Astrocyte of the hippocampus (primary cell): ENCODE data around the gene IL5RA.

Source experiments
- DNase-seq: peaks from one replicate; pipeline ENCODE4 v3.0.0; 2011; ENCODE audit warnings: low read depth, low spot score

Gene IL5RA

DNA sequence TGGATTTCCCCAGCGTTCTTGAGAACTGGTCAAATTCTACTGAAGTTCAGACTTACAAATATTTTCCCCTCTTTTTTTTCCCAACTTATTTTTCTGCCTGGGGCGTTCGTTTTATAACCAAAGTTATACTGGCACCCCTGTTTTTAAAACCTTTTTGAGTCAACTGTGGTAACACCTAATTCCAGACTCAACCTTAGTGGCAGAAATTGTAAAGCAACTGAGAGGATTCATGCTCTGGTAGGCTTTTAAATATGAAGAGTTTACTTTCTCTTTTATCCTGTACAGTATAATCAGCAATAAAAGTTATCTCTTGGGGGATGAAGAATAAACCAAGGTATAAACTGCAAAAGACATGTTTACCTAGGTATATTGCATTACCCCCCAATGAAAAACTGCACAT, 2.3 kb downstream of the IL5RA start:
- no peak for DNase-seq

DNA sequence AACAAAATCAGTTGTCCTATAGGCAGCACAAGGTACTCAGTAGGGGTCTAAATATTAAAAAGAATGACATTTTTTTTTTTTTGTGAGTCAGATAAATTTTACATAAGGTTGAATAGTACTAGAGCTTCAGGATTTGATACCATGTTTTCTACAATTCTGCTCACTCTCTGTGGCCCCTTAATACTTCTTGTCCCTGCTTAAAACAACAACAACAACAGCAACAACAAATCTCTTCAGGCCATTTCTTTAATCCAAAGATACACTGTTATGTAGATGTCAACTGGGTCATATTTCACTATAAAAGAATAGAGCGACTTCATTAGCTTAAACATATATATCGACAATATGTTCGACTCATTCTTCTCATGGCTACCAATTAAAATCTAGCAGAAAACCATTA, 3.0 kb downstream of the IL5RA start:
- no peak for DNase-seq

DNA sequence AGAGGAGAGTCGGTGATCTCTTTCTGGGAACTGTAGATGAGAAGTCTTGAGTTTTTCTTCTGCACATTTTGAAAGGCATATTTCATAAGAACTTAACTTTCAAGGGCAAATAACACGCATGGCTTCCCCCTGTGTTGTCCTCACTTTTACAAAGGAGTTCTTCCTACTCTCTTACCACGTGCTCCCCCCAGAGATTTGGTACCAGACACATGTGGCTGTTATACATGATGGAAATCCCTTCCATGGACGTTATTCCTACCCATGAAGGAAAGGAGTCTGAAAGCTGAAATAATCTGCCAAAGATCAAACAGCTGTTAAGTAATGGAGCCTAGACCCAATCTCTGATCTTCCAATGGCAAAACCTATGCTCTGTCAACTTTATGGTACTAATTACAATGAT, 4.4 kb downstream of the IL5RA start:
- no peak for DNase-seq

DNA sequence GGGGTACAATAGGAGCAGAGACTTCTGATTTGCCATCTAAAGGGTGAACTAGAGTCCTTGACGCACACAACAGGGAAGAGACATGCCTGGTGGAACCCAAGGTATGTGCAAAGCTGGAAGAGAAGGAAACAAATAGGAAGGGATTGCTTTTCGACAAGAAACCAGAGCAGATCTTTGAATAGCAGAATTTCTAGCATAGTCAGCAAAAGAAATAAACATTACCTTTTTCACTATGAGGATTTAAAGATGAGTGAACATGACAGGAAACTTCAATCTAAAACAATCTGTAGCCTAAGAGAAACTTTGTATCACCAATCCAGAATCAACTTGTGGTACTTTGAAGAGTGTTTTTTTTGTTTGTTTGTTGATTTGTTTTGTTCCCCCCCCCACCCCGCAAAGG, 4.9 kb downstream of the IL5RA start:
- no peak for DNase-seq

DNA sequence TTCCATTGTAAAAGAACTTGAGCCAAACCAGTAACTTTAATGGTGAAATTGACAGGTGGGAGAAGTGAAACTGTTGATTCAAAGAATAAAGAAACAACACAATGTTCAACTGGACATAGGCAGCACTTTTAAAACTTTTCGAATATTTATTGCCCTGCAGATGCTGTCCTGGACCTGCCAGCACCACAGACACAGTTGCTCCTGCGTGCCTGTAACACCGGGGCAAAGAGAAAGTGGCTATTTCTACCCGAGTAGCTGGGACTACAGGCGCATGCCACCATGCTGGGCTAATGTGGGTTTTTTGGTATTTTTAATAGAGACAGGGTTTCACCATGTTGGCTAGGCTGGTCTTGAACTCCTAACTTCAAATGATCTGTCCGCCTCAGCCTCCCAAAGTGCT, 7.4 kb downstream of the IL5RA start:
- no peak for DNase-seq

DNA sequence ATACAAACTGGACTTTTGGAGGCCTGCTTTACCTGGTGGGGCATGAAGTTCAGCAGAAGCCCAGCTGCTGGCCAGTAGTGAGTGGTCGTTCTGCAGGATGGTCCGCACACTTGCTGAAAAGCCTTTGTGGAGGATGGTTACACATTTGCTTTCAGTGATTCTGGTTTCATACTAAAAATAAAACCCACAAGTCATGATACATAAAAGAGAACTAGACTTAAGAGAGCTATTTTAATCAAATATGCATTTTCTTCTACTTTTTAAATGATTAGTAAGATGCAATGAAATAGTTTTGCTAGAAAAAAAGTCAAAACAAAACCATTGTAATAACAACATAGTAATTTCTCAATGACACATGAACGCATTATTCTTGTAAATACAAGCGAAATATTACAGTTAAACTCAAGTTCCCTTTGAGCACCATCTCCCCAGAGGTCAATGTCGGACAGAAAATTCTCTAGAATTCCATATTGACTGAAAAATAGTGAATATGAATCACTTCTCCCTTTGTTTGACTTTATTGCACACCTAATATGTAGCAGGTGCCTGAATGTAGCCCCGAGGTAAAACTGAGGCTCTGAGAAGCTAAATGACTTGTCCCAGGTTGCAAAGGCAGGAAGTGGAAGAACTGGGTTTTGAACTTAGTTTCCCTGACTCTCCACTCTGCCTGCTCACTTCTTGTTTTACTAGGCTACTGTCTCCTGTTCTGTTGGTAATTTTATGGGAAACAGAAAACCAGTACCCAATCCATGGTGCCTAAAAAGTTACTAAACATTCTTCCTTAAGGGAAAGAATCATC, 8.3 kb downstream of the IL5RA start:
- DNase-seq: no peak

DNA sequence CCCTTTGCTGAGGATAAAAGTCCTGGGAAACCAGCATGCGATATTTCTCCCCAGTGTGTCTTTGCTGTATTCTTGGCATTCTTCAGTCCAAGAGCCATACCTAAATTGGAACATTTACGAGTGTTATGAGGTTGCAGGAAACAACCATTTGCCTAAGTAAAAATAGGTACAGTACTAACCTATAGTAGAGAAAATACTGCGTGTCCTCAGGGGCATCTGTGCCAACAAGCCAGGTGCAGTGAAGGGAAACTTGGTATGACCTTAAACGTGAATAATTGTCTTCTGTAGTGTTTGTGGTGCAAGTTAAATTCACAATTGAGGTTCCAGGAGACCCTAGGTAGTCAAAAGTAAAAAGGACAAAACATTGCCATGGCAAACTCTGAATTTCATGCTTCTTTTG, 12.2 kb downstream of the IL5RA start:
- DNase-seq: no peak

DNA sequence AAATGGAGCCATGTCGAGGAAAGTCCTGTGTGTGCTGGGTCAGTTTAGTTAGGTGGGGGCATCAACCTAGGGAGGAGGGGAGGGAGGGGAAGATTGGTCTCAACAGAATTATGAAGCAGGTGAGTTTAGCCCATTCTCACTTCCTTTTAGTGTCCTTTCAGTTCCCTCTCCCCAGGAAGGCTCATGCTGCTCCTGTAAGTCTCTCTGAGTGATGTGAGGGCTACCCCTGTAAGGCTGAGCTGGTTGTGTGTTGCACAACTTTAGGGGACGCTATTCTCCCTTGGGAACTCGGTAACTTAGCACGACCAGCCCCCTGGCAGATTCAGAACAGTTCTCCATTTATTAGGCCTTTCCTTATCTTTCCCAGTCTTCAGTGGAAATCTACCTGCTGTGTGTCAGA, 21.2 kb downstream of the IL5RA start:
- DNase-seq: no peak

DNA sequence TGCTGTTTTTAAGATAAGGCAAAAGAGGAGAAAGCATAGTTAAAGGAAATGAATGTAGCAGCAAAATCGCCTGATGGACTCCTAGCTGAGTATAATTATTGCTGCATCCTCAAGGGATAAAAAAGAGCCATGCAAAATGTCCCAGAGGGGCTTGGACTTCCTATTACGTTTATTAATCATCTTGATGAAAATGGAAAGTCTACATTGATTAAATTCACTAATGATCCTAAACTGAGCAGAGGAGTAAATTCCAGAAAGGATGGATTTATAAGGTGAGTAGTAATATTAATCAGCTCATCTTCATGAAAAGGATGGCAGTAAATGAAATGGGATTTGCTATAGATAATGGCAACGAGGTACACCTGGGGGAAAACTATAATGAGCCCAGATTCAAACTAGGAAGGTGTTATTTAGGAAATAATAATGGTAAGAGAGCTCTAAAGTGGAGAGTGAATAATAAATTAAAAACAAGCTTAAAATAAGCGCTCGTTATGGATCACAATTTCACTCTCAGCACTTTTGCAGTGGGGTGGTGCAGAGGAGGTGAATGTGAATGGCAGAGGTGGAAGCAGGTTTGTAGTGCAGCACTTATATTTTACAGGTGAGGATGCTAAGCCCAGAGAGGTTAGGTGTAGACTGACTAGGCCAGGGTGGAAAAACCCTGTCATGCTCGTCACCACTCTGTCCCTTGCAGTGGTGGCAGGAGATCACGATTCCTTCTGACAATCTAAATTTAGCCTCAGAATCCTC, 22.3 kb downstream of the IL5RA start:
- no peak for DNase-seq

DNA sequence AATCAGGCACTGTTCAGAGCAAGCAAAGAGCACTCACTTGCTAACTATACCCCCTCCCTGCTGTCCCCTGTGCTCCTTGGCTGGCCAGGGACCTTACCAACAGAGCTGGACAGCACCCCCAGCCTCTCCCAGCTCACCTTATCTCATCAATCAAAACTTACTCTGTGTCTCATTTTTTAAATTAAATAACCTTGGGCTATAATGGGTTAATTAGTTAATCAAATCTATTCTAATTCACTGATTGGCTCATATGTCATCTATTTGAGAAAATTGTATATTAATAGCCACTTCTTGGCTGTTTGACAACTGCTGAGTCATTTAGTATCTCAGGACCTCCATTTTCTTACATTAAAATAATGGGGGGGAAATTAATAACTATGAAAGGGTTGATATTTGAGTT, 22.9 kb downstream of the IL5RA start:
- no peak for DNase-seq

DNA sequence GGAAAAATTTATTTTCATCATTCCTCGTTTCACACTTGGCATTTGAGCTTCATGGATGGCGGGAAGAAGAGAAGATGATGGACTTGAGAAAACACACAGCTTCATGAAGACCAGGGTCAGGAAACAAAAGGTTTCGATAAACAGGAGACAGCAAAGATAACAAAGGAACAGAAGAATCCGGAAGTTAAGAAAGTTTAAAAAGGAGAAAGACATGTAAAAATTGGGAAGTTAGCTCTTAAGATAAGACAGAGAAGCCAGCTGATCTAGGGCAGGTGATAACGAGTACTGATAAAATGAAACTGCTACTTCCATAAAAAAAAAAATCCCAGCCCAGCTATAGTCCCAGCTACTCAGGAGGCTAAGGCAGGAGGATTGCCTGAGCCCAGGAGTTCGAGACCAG, 23.9 kb downstream of the IL5RA start:
- DNase-seq: no peak

DNA sequence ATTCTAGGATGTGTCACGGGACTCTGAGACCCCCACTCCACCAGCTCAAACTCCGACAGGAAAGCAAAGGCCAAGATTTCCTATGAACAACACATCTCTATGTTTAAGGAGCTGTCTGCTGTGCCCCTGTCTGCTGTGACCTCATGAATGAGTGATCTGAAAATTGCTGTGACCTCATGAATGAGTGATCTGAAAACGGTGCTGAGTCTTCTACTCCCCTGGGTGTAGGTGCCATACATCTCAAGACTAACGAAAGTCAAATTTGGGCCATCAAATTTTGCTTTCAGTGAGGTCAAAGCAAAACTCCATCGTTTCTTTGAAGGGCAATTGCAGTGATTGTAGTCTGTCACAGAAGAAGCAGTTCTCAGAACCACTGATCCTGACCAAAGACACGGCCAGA, 24.4 kb downstream of the IL5RA start:
- no peak for DNase-seq

DNA sequence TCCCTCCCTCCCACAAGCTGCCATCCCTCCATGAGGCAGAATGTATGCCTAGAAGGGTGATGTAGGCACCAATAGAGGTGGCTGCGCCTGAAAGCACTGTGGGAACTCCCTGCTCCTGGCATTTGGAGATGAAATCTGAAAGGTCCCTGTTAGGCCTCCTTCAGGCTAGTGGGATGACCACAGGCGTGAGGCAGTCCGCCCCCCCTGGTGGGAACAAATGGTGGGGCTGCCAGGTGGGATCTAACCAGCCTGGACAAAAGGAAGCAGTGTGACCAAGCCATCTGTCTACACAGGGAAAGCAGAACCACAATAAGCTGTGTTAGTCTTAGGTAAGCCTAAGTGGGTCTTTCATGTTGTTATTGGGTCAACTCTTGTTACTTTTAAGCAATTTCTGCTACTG, 25.3 kb downstream of the IL5RA start:
- no peak for DNase-seq

DNA sequence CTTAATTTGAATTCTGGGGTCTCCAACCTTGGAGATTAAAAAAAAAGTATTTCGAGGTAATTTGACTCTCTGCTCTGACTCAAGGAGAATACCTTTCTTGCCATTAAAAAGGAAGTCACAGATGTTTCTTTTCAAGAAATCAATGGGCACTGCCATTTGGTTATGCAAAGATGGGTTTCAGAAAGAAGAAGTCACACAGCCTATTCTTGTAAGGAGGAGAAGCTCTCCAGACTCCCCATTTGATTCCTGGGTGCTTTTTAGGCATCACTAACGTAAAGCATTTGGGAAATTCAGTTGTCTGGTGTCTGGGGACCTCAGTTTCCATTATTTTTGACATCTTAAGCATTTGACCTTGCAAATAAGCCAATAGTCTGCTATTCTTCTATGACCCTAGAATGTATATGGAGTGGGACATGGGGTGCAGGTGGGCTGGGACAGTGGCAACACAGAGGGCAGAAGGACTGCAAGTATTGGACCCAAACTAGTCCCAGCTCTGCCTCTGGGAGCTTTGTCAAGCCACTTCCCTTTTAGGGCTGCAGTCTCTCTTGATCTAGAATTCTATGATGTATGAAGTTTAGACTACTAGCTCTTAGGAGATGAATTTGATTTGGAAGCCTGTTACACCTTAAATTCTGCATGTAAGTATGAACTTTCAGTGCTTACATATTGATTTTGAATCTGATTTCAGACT, 27.8 kb downstream of the IL5RA start:
- no peak for DNase-seq

DNA sequence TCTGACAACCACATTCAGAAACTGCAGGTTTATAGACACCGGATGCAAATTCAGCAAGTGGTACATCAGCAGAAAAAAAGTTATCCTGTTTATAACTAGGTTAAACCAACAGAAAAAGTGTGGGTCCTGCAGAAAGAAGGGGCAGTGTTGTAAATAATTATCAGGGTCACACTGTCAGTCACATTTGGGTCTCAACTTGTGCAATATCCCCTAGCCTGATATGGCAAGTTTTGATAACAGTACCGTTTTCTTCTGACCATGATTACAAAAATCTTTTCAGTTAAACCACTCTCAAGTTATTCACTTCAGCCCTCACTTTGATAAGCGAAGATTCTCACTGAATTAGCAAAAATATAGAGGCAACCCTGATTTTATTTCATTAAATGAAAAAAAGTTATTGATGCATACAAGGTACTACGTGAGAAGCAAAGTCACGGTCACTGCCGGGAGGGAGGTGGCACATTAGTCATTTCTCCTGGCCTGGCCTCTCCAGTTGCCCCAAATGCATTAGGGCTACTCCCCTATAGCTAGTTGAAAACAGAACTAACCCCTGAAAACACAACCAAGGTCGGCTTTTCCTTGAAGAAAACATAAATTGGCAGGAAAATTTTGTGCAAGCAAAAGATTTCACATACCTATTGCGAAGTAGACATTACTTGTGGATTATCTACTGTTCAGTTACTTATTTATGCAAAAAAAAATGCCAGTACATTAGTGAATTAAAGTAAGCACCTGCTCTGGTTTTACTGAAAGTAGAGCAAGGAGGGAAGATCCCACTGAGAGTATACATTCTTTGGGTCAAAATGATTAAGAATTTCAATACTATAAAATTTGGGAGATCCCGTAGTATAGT, 28.6 kb downstream of the IL5RA start:
- no peak for DNase-seq

DNA sequence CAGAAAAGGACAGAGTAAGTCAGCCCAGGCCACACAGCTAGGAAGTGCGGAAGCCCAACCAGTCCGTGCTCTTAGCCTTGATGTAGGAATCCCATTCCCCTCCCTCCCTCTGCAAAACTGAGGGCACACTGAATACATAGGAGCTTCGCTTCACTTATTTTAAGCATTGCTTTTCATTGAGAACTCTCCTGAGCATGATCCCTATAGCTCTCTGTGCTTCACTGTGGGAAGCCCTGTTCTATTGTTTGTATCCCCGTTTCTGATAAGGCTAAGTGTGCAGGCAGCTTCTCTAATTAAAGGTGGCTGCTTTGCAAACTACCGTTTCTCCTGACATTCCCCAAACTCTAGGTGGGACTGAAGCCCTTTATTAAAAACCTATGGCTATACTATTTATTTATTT, 29.9 kb downstream of the IL5RA start:
- no peak for DNase-seq

DNA sequence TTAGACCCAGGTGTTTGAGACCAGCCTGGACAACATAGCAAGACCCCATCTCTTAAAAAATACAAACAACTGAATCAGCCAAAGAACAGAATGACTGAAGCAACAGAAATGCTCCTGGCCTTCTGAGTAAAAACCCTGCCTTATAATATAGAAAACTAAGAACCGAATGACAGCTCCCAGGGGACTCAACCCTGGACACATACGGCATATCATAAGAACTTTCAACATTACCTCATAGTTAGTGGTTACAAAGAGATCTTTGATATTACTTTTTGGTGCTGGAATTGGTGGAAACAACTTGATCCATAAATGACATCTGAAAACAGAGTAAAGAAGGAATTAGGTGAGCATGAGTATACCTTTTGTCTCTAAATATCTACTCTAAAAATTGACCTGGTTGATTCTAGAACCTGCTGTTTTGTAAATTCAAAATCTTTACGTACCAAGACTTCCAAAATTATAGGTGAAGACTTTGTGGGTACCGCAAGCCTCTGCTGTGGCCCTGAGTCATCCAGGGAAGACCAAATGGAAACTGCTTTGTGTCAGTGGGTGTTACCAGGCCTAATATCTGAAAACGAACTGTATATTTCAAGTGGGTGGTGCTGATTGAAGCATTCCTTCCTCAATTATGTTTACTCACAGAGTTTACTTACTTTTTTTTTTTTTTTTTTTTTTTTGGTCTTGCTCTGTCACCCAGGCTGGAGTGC, 35.5 kb downstream of the IL5RA start:
- DNase-seq: no peak

DNA sequence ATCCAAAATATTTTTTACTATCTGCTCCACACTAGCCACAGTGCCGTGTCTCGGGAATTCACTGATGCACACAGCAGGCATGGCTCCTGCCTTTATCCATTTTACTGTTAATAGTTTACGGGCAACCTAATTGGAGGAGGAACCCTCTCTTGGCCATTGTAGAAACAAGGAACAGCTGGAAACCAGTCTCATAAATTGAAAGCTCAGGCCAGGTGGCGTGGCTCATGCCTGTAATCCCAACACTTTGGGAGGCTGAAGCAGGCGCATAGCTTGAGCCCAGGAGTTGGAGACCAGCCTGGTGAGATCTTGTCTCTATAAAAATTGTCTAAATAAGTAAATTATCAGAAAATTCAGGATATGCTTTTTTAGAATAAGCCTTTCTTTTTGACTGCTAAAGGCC, 39.0 kb downstream of the IL5RA start:
- no peak for DNase-seq

DNA sequence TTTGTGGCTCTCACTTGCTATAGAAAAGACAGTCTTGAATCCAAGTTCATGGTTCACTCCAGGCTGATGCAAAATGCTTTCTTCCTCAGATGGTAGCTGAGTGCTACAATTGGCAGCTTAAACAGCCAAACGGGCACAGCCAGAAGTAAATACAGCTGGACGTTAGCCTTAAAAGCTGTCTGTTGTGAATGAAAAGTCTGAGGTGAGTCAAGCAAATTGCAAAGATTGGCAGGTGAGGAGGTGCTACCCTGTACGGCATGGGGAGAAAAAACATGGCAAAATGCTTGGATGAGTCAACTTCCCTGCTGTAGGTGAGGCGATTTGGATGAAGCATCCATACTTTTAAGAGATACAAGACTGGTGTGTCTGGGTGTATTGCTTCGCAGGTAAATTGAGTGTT, 40.5 kb downstream of the IL5RA start:
- peak; percentile 5 for DNase-seq

DNA sequence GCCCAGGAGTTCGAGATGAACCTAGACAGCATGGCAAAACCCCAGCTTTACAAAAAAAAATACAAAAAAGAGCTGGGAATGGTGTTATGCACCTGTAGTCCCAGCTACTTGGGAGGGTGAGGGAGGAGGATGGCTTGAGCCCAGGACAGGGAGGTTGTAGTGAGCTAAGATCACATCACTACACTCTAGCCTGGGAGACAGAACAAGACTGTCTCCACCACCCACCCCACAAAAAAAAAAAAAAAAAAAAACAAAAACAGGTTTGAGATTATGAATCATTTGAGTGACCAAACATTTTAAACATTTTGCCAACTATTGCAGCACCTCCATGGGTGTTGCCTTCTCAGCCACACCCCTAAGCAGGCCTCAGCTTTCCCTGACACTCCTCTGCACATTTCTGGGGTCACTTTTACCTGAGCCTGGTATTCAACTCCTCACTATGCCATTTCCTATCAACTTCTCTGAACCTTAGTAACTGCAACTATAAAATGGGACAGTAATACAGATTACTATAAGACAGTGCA, 41.8 kb downstream of the IL5RA start:
- no peak for DNase-seq

DNA sequence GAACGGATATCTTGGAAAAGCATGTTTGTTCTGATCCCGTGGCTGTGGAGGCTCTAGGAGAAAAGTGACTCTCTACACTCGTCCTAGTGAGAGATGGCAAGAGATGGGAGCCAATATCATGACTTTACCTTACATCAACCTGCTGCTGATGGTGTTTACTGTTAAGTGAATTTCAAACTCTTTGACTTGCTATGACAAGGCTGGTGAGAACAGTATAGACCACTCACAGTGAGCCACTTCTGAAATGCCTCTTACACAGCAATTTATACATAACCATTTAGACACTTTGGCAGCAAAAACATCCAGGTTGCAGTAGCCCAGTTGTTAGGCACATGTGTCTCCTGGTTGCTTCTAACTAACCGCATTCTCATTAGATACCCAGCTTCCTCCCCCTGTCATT, 43.3 kb downstream of the IL5RA start:
- no peak for DNase-seq
